Sigmoid colon (tissue), 7 donors: ENCODE measurements around the gene REEP2. TPM values are rescaled to one million over a fixed set of nuclear protein-coding genes. Genes with fewer than 3 reads are reported as not detected.

Experiments
- DNase-seq: peaks from one replicate; pipeline ENCODE4 v3.0.0-alpha.2; 2019
- H3K27ac ChIP-seq, 4 donors: fragments of 200-600 bp; sonication (generic); one replicate each; pipeline ENCODE4 v1.5.1; 2016 to 2019; ENCODE audit warnings: mild to moderate bottlenecking in 1 of 4
- H3K27me3 ChIP-seq, 3 donors: fragments of 200-600 bp; sonication (generic); one replicate each; pipeline ENCODE4 v1.5.1; 2019; ENCODE audit warnings: mild to moderate bottlenecking in 1 of 3
- H3K36me3 ChIP-seq, 4 donors: fragments of 200-600 bp; sonication (generic); one replicate each; pipeline ENCODE4 v1.5.1; 2016 to 2019
- H3K4me1 ChIP-seq, 4 donors: fragments of 200-600 bp; sonication (generic); one replicate each; pipeline ENCODE4 v1.5.1; 2017 to 2019
- H3K4me3 ChIP-seq, 4 donors: fragments of 200-600 bp; sonication (generic); one replicate each; pipeline ENCODE4 v1.5.1; 2017 to 2019; ENCODE audit warnings: mild to moderate bottlenecking in 2 of 4, moderate library complexity in 1 of 4
- H3K9me3 ChIP-seq, 4 donors: fragments of 200-600 bp in 3 of 4; sonication (generic) in 3 of 4; one replicate each; pipeline versions ENCODE4 v1.5.1 to v1.6.1; 2013 to 2019
- EP300 ChIP-seq, 4 donors: sonication (generic); formaldehyde crosslinking; IDR thresholded peaks; one replicate each; pipeline ENCODE4 v1.6.1; 2017; ENCODE audit warnings: antibody characterized with exemption in 4 of 4
- POLR2A ChIP-seq, 2 donors: fragments of 450-650 bp; IDR thresholded peaks; one replicate each; pipeline ENCODE4 v1.6.1; 2016; ENCODE audit warnings: antibody characterized with exemption in 2 of 2, mild to moderate bottlenecking in 2 of 2, moderate library complexity in 2 of 2
- POLR2AphosphoS5 ChIP-seq, 4 donors: sonication (generic); formaldehyde crosslinking; IDR thresholded peaks; one replicate each; pipeline ENCODE4 v1.6.1; 2017; ENCODE audit warnings: antibody characterized with exemption in 4 of 4
- WGBS, 2 donors: extraction: QIAGEN DNeasy Blood & Tissue Kit; methylation state at CpG; one replicate each; pipeline ENCODE4 v1.1.7; 2013; 5-methylcytosine and 5-hydroxymethylcytosine counted together
- intact Hi-C: fragments of 100-400 bp; cut with DNase I; formaldehyde crosslinking; loops from one replicate; pipeline ENCODE4 v1.15.1; 2023
- polyA plus RNA-seq, 3 donors: library from polyadenylated mRNA; stranded (reverse); fragments of 200-250 nt; gene quantifications; one replicate each; pipeline ENCODE4 v1.2.3, GENCODE V29; 2013
- total RNA-seq, 4 donors: library from RNA; depleted of rRNA; stranded (reverse); fragments of >200 nt; gene quantifications; one replicate each; pipeline ENCODE4 v1.1.0, GENCODE V29; 2016
- TF ChIP-seq, protein P1 (sequence below), 4 experiments: fragments of 450-650 bp in 3 of 4; fragments of 200-600 bp in 1 of 4; IDR thresholded peaks; one replicate each; pipeline ENCODE4 v1.5.1; 2016 to 2019; ENCODE audit warnings: antibody characterized with exemption in 4 of 4, mild to moderate bottlenecking in 3 of 4, moderate library complexity in 2 of 4
- donor health status: healthy with polysubstance abuse.
- donor health status: Bipolar disorder and iron deficiency.
- donor health status: healthy.

Gene REEP2
- total and polyA plus RNA-seq, 7 donors = 0.92 to 24.6 (median 7.7) TPM

DNA sequence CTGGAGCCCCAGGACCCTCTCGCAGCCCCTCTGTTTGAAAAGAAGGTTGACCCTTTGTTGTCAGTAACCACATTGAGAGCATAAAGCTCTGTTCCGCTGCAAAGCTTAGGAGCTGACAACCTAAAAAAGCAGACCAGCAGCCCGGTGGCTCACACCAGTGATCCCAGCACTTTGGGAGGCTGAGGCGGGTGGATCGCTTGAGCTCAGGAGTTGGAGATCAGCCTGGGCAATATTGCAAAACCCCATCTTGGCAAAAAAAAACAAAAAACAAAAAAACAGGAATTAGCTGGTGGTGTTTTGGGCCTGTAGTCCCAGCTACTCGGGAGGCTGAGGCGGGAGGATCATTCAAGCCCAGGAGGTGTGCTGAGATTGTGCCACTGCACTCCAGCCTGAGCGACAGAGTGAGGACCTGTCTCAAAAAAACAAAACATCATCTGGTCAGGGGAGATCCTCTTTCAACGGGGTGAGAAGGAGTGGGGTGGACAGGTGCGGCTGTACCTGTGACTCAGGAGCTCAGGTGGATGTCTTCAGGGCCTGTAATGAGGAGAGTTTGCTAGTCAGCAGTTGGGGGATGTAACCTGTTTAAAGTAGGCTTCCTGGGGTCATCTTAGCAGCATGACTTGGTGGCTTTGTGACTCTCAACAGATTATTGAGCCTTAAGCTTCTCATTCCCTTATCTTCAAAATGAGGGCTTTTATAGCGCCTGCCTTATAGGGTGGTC, 694 bp upstream of the REEP2 start:
- intact Hi-C loops = no loop called here
- H3K9me3 ChIP-seq = no peaks in the 10 kb centered on the region
- 72 to 81% methylated on average over 11 of the region's 11 CpGs for WGBS, 2 donors
- no peak for DNase-seq
- H3K36me3 ChIP-seq = peaks cover 15 to 37% (median 27%) of the 10 kb centered on the region in 4 donors
- H3K27me3 ChIP-seq = no peaks in the 10 kb centered on the region
- no peak for TF ChIP-seq POLR2AphosphoS5 (IDR thresholded peaks at IDR 0.05)
- no peak for TF ChIP-seq POLR2A (IDR thresholded peaks at IDR 0.05)
- TF ChIP-seq EP300 (IDR thresholded peaks at IDR 0.05) = no peak
- TF ChIP-seq, protein P1, sequence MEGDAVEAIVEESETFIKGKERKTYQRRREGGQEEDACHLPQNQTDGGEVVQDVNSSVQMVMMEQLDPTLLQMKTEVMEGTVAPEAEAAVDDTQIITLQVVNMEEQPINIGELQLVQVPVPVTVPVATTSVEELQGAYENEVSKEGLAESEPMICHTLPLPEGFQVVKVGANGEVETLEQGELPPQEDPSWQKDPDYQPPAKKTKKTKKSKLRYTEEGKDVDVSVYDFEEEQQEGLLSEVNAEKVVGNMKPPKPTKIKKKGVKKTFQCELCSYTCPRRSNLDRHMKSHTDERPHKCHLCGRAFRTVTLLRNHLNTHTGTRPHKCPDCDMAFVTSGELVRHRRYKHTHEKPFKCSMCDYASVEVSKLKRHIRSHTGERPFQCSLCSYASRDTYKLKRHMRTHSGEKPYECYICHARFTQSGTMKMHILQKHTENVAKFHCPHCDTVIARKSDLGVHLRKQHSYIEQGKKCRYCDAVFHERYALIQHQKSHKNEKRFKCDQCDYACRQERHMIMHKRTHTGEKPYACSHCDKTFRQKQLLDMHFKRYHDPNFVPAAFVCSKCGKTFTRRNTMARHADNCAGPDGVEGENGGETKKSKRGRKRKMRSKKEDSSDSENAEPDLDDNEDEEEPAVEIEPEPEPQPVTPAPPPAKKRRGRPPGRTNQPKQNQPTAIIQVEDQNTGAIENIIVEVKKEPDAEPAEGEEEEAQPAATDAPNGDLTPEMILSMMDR (IDR thresholded peaks at IDR 0.05) = no peak
- H3K4me1 ChIP-seq = peaks cover 0 to 22% (median 18%) of the 10 kb centered on the region in 4 donors
- peak overlapping the region; percentile 40 to 76 (median 72) for H3K27ac ChIP-seq
- H3K4me3 ChIP-seq = peak overlapping the region; percentile 6 to 58 (median 50)

DNA sequence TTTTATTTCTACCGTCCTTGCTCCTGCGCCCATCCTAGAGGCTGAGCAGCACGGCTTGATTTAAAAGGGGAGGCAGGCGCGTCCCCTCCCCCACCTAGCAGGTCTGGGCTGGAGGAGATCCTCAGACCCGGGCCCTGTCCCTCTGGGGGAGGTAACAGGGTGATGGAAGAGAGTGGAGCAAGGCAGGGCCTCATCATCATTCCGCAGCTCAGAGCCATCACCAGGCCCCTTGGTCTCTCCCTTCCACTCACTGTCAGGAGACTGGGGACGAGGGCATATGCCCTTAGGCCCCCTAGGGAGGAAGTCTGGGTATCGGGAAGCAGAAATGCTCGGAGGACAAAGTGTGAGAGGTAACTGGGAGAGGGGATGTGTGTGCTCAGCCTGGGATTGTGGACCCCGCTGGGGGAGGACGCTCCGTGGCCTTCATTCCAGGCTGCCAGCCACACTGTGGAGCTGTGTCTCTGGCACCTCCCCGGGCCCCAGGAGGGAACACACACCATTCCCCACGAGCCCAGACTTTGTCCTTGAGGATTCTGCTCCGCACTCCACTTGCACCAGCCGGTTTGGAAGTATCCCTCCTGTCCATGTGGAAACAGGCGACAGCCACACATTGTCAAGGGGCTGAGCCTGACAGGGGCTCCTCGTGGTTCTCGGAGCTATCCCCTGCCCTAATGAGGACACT, 761 bp downstream of the REEP2 start:
- no peaks in the 10 kb centered on the region for H3K9me3 ChIP-seq
- peaks cover 7 to 24% (median 15%) of the 10 kb centered on the region in 4 donors for H3K36me3 ChIP-seq
- no peak for DNase-seq
- H3K4me3 ChIP-seq = peak overlapping the region; percentile 39 to 58 (median 50)
- TF ChIP-seq POLR2A (IDR thresholded peaks at IDR 0.05) (no peak), EP300 (IDR thresholded peaks at IDR 0.05) (no peak)
- TF ChIP-seq, protein P1 (IDR thresholded peaks at IDR 0.05) = no peak
- H3K27me3 ChIP-seq = no peaks in the 10 kb centered on the region
- intact Hi-C loops = no loop called here
- WGBS, 2 donors = 27 to 50% methylated on average over 20 of the region's 20 CpGs
- peaks cover 0 to 22% (median 18%) of the 10 kb centered on the region in 4 donors for H3K4me1 ChIP-seq
- H3K27ac ChIP-seq = peak overlapping the region; percentile 69 to 76 (median 72)

DNA sequence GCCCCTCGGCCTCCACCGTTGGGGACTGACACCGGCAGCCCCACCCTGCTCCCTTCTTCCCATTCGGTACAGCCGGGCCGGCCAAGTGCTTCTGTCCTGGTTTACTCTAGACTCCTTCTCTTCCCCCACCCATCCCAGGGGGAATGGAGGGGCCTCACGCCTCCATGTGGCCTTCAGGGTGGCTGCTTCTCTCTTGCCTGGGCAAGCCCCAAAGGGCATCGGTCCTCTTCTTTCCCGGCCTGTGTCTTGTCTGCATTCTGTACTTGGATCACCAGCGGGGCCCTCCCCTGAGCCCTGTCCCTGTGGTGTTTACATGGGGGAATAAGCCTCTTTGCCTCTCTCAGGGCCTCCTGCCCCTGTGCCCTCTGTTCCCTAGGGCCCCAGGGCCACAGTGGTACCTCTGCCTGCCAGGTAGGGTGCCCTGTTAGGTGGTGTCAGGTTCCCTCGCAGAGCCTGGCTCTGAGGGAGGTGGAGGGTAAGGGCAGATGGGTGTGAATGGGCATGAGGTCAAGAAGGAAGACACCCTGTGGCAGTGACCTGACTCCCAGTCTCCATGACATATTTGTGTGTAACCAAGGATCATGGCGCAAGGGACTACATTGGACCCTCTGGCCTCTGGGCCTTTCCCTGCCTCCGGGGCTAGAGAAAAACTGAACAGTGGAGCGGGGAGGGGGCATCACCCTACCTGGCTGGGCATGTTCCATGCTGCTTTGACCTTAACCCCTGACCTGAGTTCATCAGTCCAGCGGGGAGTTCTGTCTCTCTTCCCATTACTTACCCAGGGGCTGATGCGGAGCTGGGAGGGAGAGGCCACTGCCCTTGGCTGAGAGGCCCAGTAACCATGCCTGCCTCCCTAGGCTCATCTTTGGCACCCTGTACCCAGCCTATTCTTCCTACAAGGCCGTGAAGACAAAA, 1.6 kb downstream of the REEP2 start:
- intact Hi-C loops = no loop called here
- TF ChIP-seq POLR2AphosphoS5 (IDR thresholded peaks at IDR 0.05) (no peak), POLR2A (IDR thresholded peaks at IDR 0.05) (no peak), EP300 (IDR thresholded peaks at IDR 0.05) (no peak)
- TF ChIP-seq, protein P1 (IDR thresholded peaks at IDR 0.05) = no peak
- DNase-seq = no peak
- peak overlapping the region in 3 of 4 donors; percentile 47 to 58 (median 54) for H3K4me3 ChIP-seq
- 67 to 81% methylated on average over 17 of the region's 17 CpGs for WGBS, 2 donors
- H3K27me3 ChIP-seq = no peaks in the 10 kb centered on the region
- peaks cover 4 to 21% (median 9%) of the 10 kb centered on the region in 4 donors for H3K36me3 ChIP-seq
- peak overlapping the region; percentile 69 to 76 (median 72) for H3K27ac ChIP-seq
- H3K4me1 ChIP-seq = peaks cover 0 to 22% (median 18%) of the 10 kb centered on the region in 4 donors
- no peaks in the 10 kb centered on the region for H3K9me3 ChIP-seq

DNA sequence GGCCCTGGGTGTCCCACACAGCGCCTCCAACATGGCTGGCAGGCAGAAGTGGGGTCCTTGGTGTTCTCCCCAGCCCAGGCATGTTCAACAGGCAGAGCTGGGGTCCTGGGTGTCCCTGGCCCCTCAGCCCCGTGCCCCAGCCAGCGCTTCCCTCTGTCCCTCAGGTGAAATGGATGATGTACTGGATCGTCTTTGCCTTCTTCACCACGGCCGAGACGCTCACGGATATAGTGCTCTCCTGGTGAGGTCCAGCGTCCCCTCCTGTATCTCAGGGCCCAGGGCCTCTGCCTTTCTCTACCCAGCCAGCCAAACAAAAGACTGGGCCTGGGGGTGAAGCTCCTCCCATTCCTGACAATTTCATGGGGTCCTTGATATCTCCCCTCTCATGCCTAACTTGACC, 2.4 kb downstream of the REEP2 start:
- no peak overlapping the region for H3K4me3 ChIP-seq
- TF ChIP-seq, protein P1 (IDR thresholded peaks at IDR 0.05) = no peak
- TF ChIP-seq EP300 (IDR thresholded peaks at IDR 0.05) (no peak), POLR2AphosphoS5 (IDR thresholded peaks at IDR 0.05) (no peak), POLR2A (IDR thresholded peaks at IDR 0.05) (no peak)
- 85 to 95% methylated on average over 9 of the region's 9 CpGs for WGBS, 2 donors
- H3K27me3 ChIP-seq = no peaks in the 10 kb centered on the region
- DNase-seq = no peak
- no peaks in the 10 kb centered on the region for H3K9me3 ChIP-seq
- peaks cover 0 to 13% (median 2%) of the 10 kb centered on the region in 4 donors for H3K36me3 ChIP-seq
- H3K27ac ChIP-seq = no peak overlapping the region
- H3K4me1 ChIP-seq = peaks cover 0 to 22% (median 18%) of the 10 kb centered on the region in 4 donors
- intact Hi-C loops = no loop called here
